NCI-H1092 (cell line): ENCODE data around the gene CSMD2.

Experiments
- DNase-seq: peaks from one replicate; lab custom pipeline; 2025; lab: John Stamatoyannopoulos, UW

Gene CSMD2

DNA sequence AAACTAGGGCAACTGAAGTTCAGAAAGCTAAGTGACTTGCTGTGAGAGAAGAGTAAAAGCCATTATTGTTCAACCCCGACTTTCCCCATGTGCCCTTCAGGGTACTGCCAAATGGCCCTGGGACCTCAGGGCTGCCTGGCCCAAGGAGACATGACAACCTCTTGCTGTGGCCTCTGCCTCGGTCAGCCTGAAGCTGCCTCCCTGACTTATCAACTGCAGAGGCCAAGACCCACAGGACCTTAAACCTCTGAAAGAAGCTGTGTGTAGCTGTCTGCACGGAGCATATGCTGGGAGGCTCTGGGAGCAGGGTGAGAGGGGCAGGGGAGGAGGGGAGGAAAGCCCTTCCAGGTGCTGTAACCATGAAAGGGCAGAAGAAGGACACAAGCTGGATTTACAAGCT lies 265.3 kb downstream of the CSMD2 start:
- DNase-seq, result no peak

DNA sequence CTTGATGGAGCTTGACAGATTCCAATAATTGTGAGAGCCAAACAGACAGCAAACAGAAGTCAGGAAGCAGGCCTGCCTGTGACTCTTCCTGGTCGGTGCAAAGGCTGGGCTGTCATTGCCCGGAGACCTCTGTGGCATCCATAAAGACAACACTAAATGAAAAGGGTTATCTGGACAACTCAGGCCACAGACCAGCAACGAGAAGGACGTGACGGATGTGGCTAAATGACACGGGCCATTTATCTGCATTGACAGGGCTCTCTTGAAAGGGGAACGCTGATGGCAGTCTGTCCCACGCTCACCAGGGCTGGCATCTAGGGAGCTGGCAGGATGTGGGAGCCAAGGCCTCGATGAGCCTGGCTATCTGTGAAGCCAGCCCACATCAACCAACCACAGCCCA lies 266.1 kb downstream of the CSMD2 start:
- DNase-seq, result no peak

DNA sequence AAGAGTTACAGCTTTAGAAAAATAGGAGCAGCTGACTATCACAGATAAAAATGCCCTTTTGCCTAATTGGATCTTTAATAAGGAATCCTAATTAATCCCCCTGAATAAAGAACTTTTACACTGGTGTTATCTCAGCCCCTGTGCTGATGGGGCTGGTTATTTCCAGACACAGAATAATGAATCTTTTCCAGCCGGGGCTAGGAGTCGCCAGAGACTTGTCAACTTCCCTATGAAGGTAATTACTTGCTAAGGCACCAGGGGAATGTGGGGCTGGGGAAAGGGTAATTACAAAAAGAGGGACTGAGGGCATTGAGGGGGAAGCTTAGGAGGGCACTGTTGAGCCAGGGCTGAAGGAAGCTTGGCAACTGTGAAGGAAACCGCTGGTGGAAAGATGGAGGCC lies 266.6 kb downstream of the CSMD2 start:
- no peak for DNase-seq

DNA sequence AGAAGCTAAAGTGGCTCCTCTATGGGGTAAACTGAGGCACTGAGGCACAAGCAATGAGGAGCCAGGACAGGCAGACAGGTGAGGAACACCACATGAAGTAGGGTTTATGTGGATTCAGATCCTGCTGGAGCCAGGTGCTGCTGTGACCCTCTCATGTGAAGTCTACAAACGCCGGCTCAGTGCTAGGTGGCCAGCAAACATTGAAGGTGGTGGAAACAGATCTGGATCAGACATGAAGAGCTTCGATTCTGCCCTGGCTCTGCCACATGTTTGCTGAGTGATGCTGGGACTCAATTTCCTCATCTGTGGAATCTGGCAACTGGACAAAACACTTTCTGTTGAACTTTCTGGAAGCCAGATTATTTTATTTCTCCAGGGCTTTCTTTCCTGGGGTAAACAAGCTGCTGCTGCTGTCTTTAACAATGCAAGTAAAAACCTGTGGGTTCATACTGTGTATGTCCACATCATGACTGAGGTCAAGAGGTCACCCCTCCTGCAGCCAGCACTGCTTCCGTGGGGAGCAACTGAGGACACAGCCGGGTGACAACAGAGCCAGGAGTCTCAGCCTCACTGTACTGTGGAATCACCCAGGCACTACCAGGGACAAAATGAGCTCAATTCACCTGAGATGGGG lies 267.8 kb downstream of the CSMD2 start:
- no peak for DNase-seq

DNA sequence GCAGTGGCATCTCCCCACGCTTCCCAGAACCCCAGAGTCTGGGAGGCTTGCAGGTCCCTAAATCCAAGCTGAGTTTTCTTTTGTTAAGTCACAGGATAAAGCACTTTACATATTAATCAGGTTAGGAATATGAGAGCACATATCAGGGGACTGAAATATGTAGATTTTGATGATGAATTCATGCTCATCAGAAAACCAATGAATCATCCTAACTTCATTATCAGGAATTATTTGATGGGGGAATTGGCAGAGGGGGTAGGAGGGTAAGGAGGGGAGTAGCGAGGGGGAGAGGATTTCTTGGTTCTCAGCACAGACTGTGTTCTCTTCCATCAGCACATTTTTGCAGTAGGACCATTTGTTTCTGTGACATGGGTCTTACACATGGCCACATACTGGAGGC lies 269.1 kb downstream of the CSMD2 start:
- no peak for DNase-seq

DNA sequence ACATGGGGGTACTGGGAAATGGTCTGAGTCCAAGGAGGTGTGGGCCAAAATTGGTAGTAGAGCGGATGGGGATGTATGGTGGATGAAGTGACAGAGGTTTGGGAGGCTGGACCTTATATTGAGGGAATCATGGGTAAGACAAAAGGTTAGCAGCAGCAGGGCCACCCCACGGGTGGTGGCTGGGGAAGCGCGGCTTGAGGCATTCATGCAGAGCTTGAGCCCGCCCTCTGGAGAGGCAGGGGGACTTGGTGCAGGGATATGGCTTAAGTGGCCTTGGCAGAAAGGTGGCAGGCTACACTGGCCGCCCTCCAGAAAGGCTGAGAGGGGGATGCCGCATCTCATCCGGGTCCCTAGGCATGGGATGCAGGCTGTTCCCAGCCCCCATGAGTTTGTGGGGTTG lies 269.6 kb downstream of the CSMD2 start:
- DNase-seq, result no peak

DNA sequence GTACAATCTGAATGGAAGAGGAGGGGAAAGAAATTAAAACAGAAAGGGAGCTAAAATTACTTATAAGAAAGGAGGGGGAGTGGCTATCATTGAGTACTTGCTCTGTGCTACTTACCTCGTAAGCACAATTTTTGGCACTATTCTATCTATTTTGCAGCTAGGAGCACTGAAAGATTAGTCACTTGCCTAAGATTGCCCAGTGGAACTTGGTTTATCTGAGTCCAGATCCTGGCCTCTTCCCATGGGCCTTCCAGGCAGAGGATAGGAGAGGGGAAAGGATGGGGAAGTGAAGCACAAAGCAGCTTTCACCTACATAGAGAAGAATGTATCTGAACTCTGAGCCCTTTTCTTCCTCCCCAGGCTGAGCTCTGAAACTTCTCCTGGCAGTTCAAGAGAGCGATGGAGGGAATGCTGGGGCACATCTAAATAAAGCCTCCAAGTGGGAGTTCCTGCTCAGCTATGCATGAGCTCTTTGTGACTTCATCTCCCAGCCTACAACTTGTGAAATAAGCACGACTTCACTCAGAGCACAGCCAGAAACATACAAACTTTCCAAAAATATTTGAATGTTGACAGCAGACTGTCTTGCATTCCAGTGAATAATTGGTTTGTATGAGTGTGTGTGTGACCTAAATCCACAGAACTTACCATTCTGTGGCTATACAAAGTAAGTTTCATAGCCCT lies 271.7 kb downstream of the CSMD2 start:
- no peak for DNase-seq

DNA sequence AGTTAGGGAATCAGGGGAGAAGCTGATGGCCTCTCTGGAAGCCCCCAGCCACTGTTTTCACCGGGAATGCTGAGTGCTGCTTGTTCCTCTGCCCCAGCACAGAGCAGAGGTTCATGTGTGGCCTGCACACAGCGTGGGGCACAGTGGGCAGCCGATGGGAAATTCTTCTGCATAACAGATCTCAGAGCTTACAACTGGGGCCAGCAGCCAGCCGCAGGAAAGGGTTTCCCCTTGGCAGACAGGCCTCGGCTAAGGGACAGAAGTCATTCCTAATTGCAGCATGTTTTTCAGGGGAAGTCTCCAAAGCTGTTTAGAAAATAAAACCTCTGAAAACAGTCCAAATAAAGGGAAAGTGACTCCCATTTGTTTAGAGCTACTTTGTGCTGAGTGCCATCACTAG lies 278.5 kb downstream of the CSMD2 start:
- no peak for DNase-seq

DNA sequence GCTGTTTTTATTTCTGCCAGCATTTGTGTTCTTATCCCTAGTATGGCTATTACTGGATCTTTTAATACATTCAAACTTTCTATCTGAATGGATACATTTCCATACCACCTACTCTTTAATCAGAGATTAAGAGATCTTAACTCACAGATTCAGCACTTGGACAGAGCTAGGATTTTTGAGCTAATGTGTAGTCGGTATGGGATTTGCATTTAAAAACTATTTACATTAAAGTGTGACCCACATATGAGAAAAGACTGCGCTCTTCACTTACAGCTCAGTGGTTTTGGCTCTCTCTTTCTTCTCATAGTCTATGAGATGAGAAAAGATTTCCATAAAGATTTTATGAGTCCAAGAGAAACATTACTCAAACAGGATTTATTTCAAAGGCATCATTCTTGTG lies 284.7 kb downstream of the CSMD2 start:
- no peak for DNase-seq

DNA sequence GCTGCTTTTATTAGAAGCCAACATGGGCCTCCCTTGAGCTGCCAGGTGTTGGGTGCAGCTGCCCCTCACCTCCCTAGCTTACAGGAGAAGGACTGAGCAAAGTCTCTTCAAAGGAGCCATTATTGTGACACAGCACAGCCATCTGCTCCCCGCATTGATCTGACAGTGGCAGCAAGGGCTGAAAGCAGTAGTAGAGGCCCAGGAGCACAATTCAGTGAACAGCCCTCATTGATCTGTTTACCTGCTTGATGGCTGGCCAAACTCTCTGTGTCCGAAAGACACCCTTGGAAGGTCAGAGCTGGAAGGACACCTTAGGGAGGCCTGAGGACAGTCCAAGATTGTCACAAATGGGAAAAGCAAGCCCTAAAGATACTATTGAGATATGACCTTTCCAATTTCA lies 286.6 kb downstream of the CSMD2 start:
- no peak for DNase-seq

DNA sequence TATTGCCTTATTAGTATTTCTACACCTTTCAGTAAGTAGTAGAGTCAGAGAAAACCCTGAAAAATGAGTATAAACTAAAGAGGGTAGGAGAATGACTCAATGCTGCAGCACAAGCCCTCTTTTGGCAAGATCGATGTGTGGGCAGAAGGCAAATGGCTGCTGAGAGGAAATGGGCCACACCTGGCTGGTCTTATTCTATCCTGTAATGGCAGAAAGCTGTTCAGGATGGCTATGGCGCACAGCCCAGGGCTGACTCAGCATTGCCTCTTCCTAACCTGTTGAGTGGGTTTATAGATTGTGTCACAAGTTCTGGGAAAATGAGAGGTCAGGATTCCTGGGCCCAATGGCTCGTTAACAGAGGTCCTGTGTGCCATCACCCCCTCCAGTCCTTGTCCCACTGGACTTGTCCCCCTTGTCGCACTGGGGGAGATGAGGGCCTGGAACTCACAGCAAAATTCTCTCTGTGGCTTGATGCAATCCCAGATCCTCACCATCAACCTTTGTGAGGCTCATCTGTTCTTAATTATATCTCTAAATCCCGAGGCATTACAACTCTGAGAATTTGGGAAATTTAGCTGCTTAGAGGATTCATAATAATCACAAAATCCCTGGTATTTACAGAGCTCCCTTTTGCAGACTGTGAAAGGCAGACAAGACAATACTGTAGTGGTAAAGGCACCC lies 287.9 kb downstream of the CSMD2 start:
- no peak for DNase-seq

DNA sequence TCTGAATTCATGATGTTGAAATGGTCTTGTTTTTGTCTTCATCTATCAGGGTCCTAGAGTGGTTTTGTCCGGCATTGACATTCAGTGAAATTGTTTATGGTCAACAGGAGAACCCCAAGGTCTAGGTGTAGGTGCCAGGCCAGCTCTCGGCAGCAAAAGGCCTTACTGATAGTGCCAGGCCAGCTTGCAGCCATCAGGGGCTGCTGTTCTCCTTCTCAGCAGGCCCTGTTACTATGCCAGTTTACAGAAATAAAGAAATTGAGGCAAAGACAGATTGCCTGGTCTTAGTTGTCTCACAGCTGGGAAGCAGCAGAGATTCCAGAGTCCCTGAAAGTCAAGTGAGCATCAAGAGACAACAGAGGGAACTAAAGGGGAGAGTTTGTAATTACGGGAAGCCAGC lies 289.2 kb downstream of the CSMD2 start:
- no peak for DNase-seq

DNA sequence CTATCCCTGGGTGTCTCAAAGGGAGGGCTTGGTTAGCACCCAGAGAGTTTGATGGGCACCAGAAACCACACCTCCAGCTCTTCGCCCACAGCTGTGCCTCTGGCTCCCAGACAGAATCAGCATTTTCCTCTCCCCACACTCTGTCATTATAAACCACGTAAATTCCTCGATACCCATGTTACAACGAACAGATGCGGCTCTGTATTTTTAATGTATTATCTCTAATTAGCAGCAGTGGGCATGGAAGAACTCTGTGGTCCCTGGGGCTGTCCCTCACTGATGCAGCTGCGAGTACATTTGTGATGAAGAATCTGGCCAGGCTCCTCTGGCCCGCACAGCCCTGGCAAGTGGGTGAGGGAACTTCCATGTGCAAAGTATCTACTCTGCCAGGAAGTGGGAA lies 290.4 kb downstream of the CSMD2 start:
- DNase-seq, result no peak

DNA sequence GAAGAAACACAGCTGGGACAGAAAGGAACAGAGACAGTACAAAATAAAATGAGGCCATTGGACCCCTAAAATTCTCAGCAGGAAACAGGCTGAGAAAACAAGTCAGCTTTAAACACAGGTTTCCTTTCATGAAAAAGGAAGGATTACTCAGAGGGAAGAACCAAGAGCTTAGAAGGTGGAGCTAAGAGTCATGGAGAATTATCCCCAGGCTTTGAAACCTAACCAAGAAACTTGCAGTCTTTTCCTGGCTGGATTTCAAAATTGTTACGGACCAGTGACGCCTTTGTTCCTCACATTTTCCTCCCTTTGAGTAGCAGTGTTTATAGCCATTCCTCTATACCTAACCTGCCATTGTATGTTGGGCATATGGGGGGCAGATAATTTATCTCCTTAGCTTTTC lies 292.3 kb downstream of the CSMD2 start:
- no peak for DNase-seq

DNA sequence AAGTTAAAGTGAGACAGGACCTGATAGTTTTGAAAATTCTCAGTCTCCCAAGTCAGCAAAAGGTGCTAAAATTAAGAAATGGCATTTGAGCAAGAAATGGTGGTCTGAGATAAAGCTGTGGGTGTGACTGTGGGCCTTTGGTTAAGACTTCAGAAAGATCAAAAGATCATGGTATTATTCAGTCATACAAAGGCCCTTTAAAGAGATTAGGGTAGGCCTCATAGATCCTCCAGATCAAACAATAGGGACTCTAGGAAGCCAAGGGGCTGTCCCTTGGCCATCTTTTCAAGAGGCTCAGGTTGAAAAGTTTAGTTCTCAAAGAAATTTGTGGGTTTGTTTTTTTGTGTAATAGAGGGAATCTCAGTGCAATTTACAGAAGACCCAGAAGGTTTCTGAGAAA lies 292.8 kb downstream of the CSMD2 start:
- no peak for DNase-seq

DNA sequence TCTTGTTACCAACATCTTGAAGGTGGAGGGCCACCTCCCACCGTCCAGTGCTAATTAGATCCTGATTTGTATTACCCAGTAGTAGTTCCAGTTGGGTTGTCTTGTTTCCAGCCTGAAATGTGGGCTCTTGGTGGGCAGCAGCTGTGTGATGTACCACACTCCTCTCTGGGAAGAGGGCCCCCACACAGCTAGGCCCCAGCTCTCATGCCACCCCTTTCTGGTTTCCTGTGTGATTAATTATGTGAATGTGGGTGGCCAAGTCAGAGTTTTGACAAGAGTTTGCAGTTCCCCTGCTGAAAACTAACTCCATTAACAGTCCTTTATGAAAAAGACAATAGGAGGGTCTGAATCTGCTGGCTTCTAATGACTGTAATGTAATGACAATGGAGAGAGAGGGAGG lies 297.3 kb downstream of the CSMD2 start:
- DNase-seq, result no peak

DNA sequence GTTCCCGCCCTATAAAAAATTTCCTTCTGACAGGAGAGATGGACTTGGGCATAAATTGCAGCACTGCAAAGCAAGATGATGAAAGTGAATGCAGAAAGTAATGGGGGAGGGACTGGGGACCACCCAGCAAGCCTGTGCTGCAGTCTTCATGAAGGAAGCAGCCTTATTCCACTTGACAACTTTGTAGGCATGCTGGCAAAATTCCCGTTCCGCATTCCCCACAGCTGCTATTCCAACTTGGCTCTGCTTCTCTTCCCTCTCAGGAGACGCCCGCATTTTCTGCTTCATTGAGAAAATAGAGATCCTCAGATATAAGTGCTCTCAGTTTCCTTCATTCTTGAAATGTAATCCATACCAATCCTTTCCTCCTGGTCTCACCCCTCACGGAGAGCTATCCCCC lies 298.7 kb downstream of the CSMD2 start:
- DNase-seq, result no peak

DNA sequence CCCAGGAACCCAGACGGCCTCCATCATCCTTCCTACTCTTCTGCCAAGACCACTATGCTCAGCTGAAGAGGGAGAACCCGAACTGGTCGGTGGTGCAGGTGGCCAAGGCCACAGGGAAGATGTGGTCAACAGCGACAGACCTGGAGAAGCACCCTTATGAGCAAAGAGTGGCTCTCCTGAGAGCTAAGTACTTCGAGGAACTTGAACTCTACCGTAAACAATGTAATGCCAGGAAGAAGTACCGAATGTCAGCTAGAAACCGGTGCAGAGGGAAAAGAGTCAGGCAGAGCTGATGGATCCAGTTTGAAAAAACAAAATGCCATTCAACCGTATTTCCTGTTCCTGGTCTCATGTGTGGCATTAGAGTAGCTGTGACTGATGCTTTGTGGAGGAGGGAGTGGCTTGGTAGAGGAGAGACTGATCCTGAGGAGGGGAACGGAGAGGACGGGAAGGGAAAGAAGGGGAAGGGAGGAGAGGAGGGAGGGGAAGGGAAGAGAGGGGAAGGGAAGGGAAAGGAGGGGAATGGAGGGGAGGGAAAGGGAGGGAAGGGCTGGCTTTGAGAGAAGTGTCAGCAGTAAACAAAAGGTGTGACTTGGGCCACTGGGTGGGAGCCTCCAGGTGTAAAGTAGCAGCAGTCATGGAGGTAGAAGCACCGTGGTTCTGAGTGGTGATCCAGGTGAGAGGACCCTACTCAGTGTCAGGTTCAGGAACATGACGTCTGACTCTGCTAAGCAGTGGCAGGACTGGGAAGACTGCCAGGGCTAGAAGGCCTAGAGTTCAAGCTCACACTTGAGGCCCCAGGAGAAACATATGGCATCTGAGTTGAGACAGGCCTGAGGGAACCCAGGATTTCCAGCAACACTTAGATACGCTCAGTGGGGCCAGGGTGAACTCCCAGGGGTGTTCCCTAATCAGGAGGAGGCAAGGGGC lies 300.3 kb downstream of the CSMD2 start:
- DNase-seq, result no peak

DNA sequence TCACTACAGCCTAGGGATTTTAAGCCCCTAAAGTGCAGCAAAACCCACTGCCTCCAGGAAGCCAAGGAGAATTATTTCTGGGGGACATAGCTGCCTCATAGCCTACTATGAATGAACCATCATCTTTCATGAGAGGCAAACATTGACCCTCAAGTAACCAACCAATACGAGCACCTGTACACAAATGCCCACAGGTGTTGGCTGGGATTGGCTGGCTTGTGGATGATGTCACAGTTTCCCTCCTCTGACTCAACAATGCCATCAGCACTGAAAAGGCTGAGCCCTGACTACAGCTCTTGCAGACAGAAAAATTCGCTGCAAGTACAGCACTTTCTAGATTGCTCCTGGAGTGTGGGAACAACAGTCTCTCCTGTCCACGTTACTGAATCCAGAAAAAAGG lies 301.3 kb downstream of the CSMD2 start, which contains the start of gene HMGB4:
HMGB4 (plus strand) TSS at position 301 of the 400 bp plus-strand sequence. CDS start 113 bp downstream, outside the sequence.
- DNase-seq, result no peak

DNA sequence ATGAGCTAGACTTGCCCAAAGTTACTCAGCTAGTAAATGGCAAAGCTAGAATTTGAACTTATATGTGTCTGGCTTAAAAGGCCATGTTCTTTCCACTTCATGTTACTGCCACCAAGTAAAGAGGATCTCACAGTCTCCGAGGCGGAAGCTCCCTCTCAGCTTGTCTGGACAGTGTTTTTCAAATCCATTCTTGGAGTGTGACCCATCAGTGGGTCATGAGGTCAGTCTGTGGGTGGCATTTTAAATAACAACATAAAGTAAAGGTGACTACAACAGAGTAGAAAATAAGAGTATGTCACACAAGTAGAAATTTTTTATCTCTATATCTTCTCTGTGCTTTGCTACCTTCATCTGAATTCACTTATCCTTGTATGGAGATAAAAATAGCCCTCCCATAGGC lies 304.4 kb downstream of the CSMD2 start:
- DNase-seq, result no peak

DNA sequence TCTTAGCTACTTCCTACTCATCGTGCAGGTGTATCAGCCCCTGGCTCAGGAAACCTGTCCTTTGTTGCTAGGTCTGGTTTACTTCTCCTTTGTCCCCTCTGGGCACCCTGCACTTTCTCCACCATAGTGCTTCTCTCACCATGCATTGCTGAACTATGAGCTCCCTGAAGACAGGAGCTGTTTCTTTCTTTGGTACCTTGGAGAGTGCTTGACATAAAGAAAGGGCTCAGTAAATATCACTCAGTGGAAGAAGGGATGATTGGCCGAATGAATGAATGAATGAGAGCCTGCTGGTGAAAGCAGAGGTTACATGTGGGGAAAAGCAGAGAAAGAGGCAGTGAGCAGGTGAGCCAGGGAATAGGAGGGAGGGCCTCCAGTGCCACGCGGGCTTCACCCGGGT lies 310.9 kb downstream of the CSMD2 start:
- no peak for DNase-seq

DNA sequence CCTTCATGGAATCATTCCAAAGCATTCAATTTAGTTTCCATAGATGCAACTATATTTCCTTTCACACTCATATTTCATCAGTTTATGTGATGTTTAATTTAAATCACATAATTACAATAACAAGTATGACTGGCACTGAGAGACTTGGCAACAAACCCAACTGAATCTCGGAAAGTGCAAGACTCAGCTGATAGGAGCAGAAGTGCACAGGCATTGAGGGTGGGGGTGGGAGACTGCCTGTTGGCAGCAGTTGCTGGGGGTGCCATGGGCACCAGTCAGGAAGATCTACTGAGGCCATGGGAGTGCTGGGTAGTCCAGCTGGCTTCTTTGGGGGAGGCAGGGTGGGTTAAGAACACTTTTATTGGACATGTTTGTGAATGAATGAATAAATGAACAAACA lies 311.6 kb downstream of the CSMD2 start:
- no peak for DNase-seq
